Epidermal melanocyte (primary cell): ENCODE results near the gene MAPK13.

Experiments used
- DNase-seq: peaks from one replicate; pipeline ENCODE4 v3.0.0; 2011; ENCODE audit warnings: low spot score; ENCODE audit not compliant: insufficient read length

Gene MAPK13

GRCh38 chr6:36145495-36145894 lies 15.2 kb downstream of the MAPK13 start:
- DNase-seq = no peak

DNA sequence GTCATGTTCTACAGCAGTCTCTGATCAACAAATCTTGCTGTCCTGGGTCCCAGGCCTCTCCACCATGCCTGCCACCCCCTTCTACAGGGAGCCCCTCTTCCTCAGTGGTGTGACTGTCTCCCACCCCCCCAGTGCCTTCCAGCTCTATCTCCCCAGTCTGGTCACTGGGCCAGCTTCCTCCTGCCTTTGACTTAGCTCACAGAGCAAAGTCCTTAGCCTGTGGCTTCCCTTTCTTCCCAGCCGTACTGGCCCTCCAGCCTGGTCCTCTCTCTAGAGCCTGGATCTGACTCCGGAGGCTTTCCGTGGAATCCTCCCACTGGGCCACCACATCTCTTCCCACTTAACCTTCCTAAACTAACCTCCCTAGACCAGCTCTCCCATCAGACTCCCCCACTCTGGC lies 17.0 kb downstream of the MAPK13 start:
- no peak for DNase-seq

DNA sequence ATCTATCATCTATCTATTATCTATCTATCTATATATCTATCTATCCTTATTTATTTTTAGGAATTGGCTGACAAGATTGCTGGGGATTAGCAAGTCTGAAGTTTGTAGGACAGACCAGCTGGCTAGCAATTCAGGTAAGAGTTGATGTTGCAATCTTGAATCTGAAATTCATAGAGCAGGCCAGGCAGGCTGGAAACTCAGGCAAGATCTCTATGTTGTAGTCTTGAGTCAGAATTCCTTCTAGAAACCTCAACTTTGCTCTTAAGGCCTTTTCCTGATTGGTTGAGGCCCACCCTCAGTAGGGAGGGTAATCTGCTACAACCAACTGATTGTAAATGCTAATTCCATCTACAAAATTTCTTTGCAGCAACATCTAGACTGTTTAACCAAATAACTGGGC lies 19.2 kb downstream of the MAPK13 start:
- DNase-seq = no peak

DNA sequence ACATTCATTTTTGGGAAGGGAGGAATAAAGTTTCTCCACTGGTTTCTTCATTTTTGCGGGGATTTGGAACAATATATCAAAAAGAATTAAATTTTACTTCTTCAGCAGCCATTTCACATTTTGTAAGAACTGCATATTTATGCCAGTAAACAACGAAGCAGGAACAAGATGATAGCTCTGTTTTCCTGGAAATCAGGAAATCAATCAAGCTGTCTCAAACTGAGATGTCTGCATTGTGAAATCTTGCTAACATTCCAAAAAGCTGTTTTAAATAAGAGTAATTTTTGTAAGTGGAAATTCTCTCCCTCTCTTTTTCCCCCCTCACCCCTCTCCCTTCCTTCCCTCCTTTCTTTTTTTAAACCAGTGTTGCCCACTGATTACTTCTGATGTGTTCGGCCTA lies 20.0 kb downstream of the MAPK13 start:
- DNase-seq = no peak

DNA sequence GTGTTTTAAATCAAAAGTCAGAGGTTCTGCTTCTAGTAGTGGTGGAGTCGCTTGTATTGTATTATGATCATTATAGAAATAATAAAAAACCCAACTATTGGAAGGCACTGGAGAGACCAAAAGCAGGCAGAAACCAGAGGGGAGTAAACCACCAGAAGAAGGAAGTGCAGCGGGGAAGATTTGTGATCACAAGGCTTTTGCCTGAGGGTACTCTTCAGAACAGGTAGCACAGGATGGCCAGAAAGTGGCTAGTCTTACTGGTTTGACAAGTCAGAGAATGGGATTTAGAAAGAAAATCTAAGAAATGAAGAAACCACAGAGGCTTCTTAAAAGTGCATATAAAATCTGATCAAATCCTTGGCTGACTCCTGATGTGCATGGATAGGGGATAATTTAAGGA lies 24.0 kb downstream of the MAPK13 start:
- no peak for DNase-seq

DNA sequence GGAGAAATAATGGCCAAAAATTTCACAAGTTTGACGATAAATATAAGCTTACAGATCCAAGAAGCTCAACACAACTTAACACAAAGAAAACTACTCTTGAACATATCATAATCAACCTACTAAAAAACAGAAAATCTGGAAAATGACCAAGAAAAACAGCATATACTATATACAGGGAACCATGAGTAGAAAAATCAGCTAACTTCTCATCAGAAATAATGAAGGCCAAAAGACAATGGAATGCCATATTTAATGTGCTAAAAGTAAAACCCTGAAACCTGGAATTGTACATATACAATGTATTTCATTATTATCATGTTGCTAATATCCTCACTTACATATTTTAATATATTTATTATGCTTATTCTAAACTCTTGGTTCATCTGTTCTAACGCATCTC lies 25.3 kb downstream of the MAPK13 start:
- no peak for DNase-seq

- DNase-seq = no peak
Measured at GRCh38 chr6:36160147-36160760, 29.9 kb downstream of the MAPK13 start.

DNA sequence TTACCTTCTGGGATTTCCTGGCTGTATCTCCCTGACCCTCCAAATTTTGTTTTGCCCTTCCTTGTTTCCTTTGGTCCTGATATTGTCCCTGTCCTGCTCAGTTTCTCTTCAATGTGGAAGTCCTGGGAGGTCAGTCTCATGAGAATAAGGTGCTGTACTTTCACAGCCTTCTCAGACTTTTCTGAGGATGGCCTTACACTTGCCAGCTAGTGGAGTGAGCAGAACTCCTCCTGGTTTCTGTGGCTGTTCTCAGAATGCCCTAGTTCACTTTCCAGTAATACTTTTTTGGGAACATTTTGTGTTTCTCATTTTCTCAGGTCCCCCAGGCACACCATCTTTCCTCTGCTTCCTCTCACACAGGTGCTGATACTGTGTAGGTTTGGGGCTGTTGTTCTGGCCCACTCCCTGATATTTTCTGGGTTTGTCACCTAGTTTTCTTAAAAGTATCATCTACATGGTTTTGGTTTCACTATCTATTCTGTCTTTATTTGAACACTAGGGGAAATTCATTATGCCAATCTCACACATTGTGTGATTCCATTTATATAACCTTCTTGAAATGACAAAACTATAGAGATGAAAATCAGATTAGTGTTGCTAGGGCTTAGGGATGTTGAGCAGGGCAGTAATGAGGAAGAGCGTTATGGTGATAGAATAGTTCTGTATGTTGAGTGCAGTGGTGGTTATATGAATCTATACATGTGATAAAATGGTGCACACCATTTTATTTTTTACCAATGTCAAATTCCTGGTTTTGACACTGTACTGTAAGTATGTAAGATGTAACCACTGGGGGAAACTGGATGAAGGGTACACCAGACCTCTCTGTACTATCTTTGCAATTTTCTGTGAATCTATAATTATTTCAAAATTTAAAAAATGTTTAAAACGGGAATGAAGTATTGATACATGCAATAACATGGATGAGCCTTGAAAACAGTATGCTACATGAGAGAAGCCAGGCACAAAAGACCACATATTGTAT lies 39.0 kb downstream of the MAPK13 start:
- no peak for DNase-seq

DNA sequence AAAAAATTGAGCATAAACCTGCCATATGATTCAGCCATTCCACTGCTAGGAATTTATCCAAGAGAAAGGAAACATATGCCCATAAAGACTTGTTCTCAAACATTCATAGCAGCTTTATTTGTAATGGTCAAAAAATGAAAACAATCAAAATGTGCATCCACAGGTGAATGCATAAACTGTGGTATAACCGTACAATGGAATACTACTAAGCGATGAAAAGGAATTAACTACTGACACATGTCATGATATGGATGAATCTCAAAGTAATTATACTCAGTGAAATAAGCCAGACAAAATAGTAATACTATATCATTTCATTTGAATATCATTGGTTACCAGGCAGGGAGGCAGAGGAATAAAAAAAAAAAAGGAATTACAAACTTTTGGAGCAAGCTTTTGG lies 40.4 kb downstream of the MAPK13 start:
- no peak for DNase-seq

- DNase-seq = no peak
Measured at GRCh38 chr6:36171573-36171972, 41.3 kb downstream of the MAPK13 start.

- no peak for DNase-seq
Measured at GRCh38 chr6:36177166-36177565, 46.9 kb downstream of the MAPK13 start.

- DNase-seq = no peak
Measured at GRCh38 chr6:36178544-36178943, 48.2 kb downstream of the MAPK13 start.

DNA sequence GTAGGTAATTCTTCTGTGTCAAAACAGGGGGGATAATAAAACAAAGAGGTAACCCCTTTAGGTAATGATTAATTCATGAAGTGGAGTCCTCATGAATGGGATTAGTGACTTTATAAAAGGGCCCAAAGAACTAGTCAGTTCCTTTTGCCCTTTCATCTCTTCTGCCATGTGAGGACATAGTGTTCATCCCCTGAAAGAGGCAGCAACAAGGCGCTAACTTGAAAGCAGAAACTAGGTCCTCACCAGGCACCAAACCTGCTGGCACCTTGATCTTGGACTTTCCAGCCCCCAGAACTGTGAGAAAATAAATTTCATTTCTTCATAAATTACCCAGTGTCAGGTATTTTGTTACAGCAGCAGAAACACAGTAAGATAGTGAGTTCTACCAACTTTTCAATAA lies 49.8 kb downstream of the MAPK13 start:
- DNase-seq = no peak

DNA sequence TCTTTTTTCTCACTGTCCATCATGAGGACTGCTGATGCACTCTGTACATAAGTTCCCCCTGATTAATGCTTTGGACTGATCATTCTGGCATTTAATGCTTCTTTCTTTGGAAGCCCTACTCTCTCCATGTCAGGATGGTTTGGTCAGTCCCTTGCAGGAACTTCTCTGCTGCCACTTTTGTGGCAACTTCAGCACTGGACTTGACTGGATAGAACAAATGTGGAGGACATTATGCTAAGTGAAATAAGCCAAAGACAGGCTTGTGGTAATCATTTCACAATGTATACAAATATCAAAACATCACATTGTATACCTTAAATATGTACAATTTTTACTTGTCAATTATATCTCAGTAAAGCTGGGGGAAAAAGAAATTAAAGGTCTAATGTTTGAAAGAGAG lies 54.0 kb downstream of the MAPK13 start:
- no peak for DNase-seq

DNA sequence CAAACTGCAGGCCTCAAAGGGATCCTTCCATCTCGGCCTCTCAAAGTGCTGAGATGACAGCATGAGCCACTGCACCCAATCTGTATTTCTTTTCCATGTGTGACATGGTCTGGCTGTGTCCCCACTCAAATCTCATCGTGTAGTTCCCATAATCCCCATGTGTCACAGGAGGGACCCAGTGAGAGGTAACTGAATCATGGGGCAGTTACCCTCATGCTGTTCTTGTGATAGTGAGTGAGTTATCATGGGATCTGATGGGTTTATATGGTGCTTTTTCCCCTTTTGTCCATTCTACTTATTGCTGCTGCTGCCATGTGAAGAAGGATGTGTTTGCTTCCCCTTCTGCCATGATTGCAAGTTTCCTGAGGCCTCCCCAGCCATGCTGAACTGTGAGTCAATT lies 55.9 kb downstream of the MAPK13 start:
- DNase-seq = no peak

DNA sequence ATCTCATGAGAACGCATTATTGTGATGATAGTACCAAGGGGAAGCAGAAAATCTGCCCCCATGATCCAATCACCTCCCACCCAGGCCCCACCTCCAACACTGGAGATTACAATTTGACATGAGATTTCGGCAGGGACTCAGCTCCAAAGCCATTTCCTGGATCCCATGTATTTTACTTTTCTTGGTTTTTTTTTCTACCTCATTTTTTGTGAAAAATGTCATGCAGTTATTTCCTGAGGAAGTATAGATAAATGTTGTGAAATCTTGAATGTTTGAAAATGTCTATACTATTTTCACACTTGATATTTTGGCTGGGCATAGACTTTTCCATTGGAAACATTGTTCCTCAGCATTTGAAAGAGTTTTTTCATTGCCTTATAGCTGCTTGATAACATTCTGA lies 57.1 kb downstream of the MAPK13 start:
- DNase-seq = no peak
